GM06990 (cell line): ENCODE results near the gene CCDC33.
A peak's percentile ranks its signal among the peaks of the same experiment; 100 is the strongest.

ENCODE experiments used
- DNase-seq: peaks from one replicate; pipeline ENCODE4 v3.0.0-alpha.2; 2011; ENCODE audit not compliant: insufficient read length; ENCODE audit errors: extremely low read depth
- H3K27me3 ChIP-seq: replicated peaks from 2 replicates; pipeline ENCODE4 v1.6.0; 2011; ENCODE audit warnings: low read length; ENCODE audit not compliant: control insufficient read depth, insufficient read depth
- H3K36me3 ChIP-seq: 2 replicates; pipeline ENCODE4 v1.5.1; 2011; ENCODE audit warnings: low read length; ENCODE audit not compliant: control insufficient read depth, insufficient read depth
- H3K4me3 ChIP-seq: replicated peaks from 2 replicates; pipeline ENCODE4 v1.5.1; 2011; ENCODE audit warnings: low read depth, mild to moderate bottlenecking, control low read depth, low read length
- CTCF ChIP-seq: IDR thresholded peaks from 2 replicates; pipeline ENCODE4 v1.5.1; 2011; ENCODE audit warnings: low read length, control low read depth, mild to moderate bottlenecking, inconsistent platforms; ENCODE audit not compliant: insufficient read depth, poor library complexity, severe bottlenecking

Gene CCDC33

GRCh38 chr15:74322558-74323180 is 86.5 kb downstream of the CCDC33 start:
- TF ChIP-seq CTCF: peak; percentile 98
- DNase-seq: peak; percentile 40
- H3K4me3 ChIP-seq: no peak overlapping the region
- H3K36me3 ChIP-seq: no peaks in the 10 kb centered on the region
- H3K27me3 ChIP-seq: no peaks in the 10 kb centered on the region

GRCh38 chr15:74324714-74325113 is 88.6 kb downstream of the CCDC33 start:
- H3K27me3 ChIP-seq: no peaks in the 10 kb centered on the region
- no peak for TF ChIP-seq CTCF
- H3K4me3 ChIP-seq: no peak overlapping the region
- no peaks in the 10 kb centered on the region for H3K36me3 ChIP-seq
- DNase-seq: no peak

- no peak for DNase-seq
- Histone ChIP-seq H3K27me3 (no peaks in the 10 kb centered on the region), H3K36me3 (no peaks in the 10 kb centered on the region), H3K4me3 (no peak overlapping the region)
- no peak for TF ChIP-seq CTCF
Observed at GRCh38 chr15:74326746-74327145, 90.6 kb downstream of the CCDC33 start.

- TF ChIP-seq CTCF: no peak
- Histone ChIP-seq H3K27me3 (no peaks in the 10 kb centered on the region), H3K36me3 (no peaks in the 10 kb centered on the region), H3K4me3 (no peak overlapping the region)
- no peak for DNase-seq
Observed at GRCh38 chr15:74327756-74328155, 91.6 kb downstream of the CCDC33 start.

GRCh38 chr15:74328331-74329056 is 92.4 kb downstream of the CCDC33 start:
- Histone ChIP-seq H3K36me3 (no peaks in the 10 kb centered on the region), H3K27me3 (no peaks in the 10 kb centered on the region), H3K4me3 (no peak overlapping the region)
- no peak for TF ChIP-seq CTCF
- no peak for DNase-seq

GRCh38 chr15:74330861-74331408 is 94.8 kb downstream of the CCDC33 start:
- Histone ChIP-seq H3K4me3 (no peak overlapping the region), H3K36me3 (no peaks in the 10 kb centered on the region), H3K27me3 (no peaks in the 10 kb centered on the region)
- DNase-seq: no peak
- no peak for TF ChIP-seq CTCF
